Mucosa of descending colon (tissue), 3 donors: ENCODE results near the gene ZNF362. TPM values are rescaled to one million over a fixed set of nuclear protein-coding genes. Genes with fewer than 3 reads are reported as not detected.

Experiments used
- ATAC-seq: fragments of 200-7000 bp; cut with Tn5 transposase; one replicate; pipeline ENCODE4 v1.9.1; 2020; ENCODE audit warnings: mild to moderate bottlenecking, moderate library complexity
- DNase-seq, 3 donors: peaks; one replicate each; pipeline ENCODE4 v3.0.0-alpha.2; 2020
- H3K36me3 ChIP-seq: fragments of 200-600 bp; one replicate; pipeline ENCODE4 v1.8.0; 2021; ENCODE audit warnings: low read depth, mild to moderate bottlenecking
- H3K4me1 ChIP-seq: fragments of 200-600 bp; one replicate; pipeline ENCODE4 v1.8.0; 2021; ENCODE audit warnings: low read depth, mild to moderate bottlenecking
- H3K4me3 ChIP-seq: fragments of 200-600 bp; one replicate; pipeline ENCODE4 v1.8.0; 2021; ENCODE audit warnings: mild to moderate bottlenecking
- H3K9me3 ChIP-seq: fragments of 200-600 bp; one replicate; pipeline ENCODE4 v1.8.0; 2021; ENCODE audit warnings: mild to moderate bottlenecking
- CTCF ChIP-seq: fragments of 200-600 bp; IDR thresholded peaks from one replicate; pipeline ENCODE4 v1.8.0; 2022; ENCODE audit warnings: antibody characterized with exemption, mild to moderate bottlenecking
- intact Hi-C, 2 donors: fragments of 100-400 bp; cut with DNase I in 1 of 2; cut with micrococcal nuclease in 1 of 2; formaldehyde crosslinking; loops; one replicate each; pipeline versions ENCODE4 v1.11.0 to v1.11.1; 2022; cut with DNase I, micrococcal nuclease
- total RNA-seq, 3 donors: library from RNA; stranded (reverse); fragmentation: NEBNext Ultra II Directional in 2 of 3; extraction: Animal tissue kit (Norgen Biotek cat#: 25700) in 2 of 3; gene quantifications; one replicate each; pipeline versions ENCODE4 v1.2.1 to v1.2.4, GENCODE V29; 2021 to 2023
- donor health status: DM: no; HTN: no; CAD: no; lungs with moderate emphysema.
- donor health status: DM: no; HTN: no; CAD: no.
- donor health status: DM: no; HTN: yes; CAD: no.

ZNF362 gene
- total RNA-seq, 3 donors from 2014 or later: 12.1 to 33.3 (median 13.7) TPM

GRCh38 chr1:33301273-33301984, 45.1 kb downstream of the ZNF362 start:
- H3K36me3 ChIP-seq: no peaks in the 10 kb centered on the region
- intact Hi-C loops: no loop called here
- no peak for ATAC-seq
- H3K9me3 ChIP-seq: no peaks in the 10 kb centered on the region
- TF ChIP-seq CTCF: no peak
- no peak overlapping the region for H3K4me3 ChIP-seq
- H3K4me1 ChIP-seq: no peaks in the 10 kb centered on the region
- no peak for DNase-seq

GRCh38 chr1:33302325-33302724, 46.0 kb downstream of the ZNF362 start:
- H3K36me3 ChIP-seq: no peaks in the 10 kb centered on the region
- intact Hi-C loops: no loop called here
- H3K4me3 ChIP-seq: no peak overlapping the region
- no peaks in the 10 kb centered on the region for H3K9me3 ChIP-seq
- TF ChIP-seq CTCF: no peak
- no peaks in the 10 kb centered on the region for H3K4me1 ChIP-seq
- no peak for DNase-seq
- ATAC-seq: no peak

GRCh38 chr1:33305016-33305415, 48.7 kb downstream of the ZNF362 start:
- Histone ChIP-seq H3K4me1 (no peaks in the 10 kb centered on the region), H3K4me3 (no peak overlapping the region), H3K9me3 (no peaks in the 10 kb centered on the region), H3K36me3 (no peaks in the 10 kb centered on the region)
- no peak for DNase-seq
- intact Hi-C loops: no loop called here
- ATAC-seq: no peak
- TF ChIP-seq CTCF: no peak

- intact Hi-C loops: no loop called here
- ATAC-seq (no peak), DNase-seq (no peak)
- Histone ChIP-seq H3K4me3 (no peak overlapping the region), H3K36me3 (no peaks in the 10 kb centered on the region), H3K9me3 (no peaks in the 10 kb centered on the region), H3K4me1 (no peaks in the 10 kb centered on the region)
- no peak for TF ChIP-seq CTCF
Observed at GRCh38 chr1:33305816-33306652, 49.7 kb downstream of the ZNF362 start.

- ATAC-seq (peak; percentile 50), DNase-seq (no peak)
- intact Hi-C loops: no loop called here
- no peak overlapping the region for H3K4me3 ChIP-seq
- TF ChIP-seq CTCF: no peak
- no peaks in the 10 kb centered on the region for H3K4me1 ChIP-seq
- H3K36me3 ChIP-seq: no peaks in the 10 kb centered on the region
- no peaks in the 10 kb centered on the region for H3K9me3 ChIP-seq
Observed at GRCh38 chr1:33306653-33307493, 50.6 kb downstream of the ZNF362 start.
